HepG2 (cell line): ENCODE results near the gene SELENOS. TPM values are rescaled to one million over a fixed set of nuclear protein-coding genes. Genes with fewer than 3 reads are reported as not detected.
A peak's percentile ranks its signal among the peaks of the same experiment; 100 is the strongest.

Source experiments
- ATM ChIP-seq: fragments of 450-650 bp; IDR thresholded peaks from 2 replicates; pipeline ENCODE4 v1.7.1; 2017; ENCODE audit warnings: mild to moderate bottlenecking, borderline replicate concordance
- PRPF4 ChIP-seq: fragments of 200-400 bp; formaldehyde crosslinking; IDR thresholded peaks from 2 replicates; pipeline ENCODE4 v1.6.1; 2016; ENCODE audit warnings: low read length, low read depth; ENCODE audit not compliant: poor library complexity, severe bottlenecking
- RBAK ChIP-seq: sonication (generic); formaldehyde crosslinking; IDR thresholded peaks from 2 replicates; pipeline ENCODE4 v1.5.1; 2020; ENCODE audit warnings: mild to moderate bottlenecking, missing genetic modification reagents
- ZMYM2 ChIP-seq: sonication (generic); formaldehyde crosslinking; IDR thresholded peaks from 2 replicates; pipeline ENCODE4 v1.8.0; 2022; ENCODE audit warnings: mild to moderate bottlenecking, missing genetic modification reagents
- ZNF180 ChIP-seq: sonication (generic); formaldehyde crosslinking; IDR thresholded peaks from 2 replicates; pipeline ENCODE4 v1.4.0; 2020; ENCODE audit warnings: low read depth, missing genetic modification reagents, borderline replicate concordance
- ZNF333 ChIP-seq: sonication (generic); formaldehyde crosslinking; IDR thresholded peaks from 2 replicates; pipeline ENCODE4 v1.4.0; 2020; ENCODE audit warnings: mild to moderate bottlenecking, missing genetic modification reagents, borderline replicate concordance
- ZNF563 ChIP-seq: sonication (generic); formaldehyde crosslinking; IDR thresholded peaks from 2 replicates; pipeline ENCODE4 v1.8.0; 2022; ENCODE audit warnings: mild to moderate bottlenecking, moderate library complexity, missing genetic modification reagents
- ZNF615 ChIP-seq: sonication (generic); formaldehyde crosslinking; IDR thresholded peaks from 2 replicates; pipeline ENCODE4 v1.5.0; 2020; ENCODE audit warnings: mild to moderate bottlenecking, missing genetic modification reagents, borderline replicate concordance
- ZNF713 ChIP-seq: sonication (generic); formaldehyde crosslinking; IDR thresholded peaks from 2 replicates; pipeline ENCODE4 v1.4.0; 2020; ENCODE audit warnings: mild to moderate bottlenecking, missing genetic modification reagents
- ZNF737 ChIP-seq: sonication (generic); formaldehyde crosslinking; IDR thresholded peaks from 2 replicates; pipeline ENCODE4 v1.5.0; 2020; ENCODE audit warnings: missing genetic modification reagents, mild to moderate bottlenecking, borderline replicate concordance
- polyA plus RNA-seq, 8 experiments: library from polyadenylated mRNA; depleted of rRNA in 3 of 8; stranded (reverse) in 7 of 8; unstranded in 1 of 8; fragments of >200 nt; fragmentation: Illumina TruSeq in 4 of 8; extraction: Trizol in 4 of 8; gene quantifications; 2 replicates each; pipeline versions ENCODE4 v1.2.1 to v1.2.3, GENCODE V29; 2011 to 2016; ENCODE audit warnings: low read depth in 4 of 8, missing spikeins in 1 of 8, mixed read lengths in 1 of 8; ENCODE audit not compliant: insufficient read depth in 1 of 8
- total RNA-seq, 5 experiments: library from RNA; depleted of rRNA; stranded (reverse); fragments of >200 nt; fragmentation: Illumina TruSeq; extraction: Trizol; gene quantifications; 2 replicates each; pipeline ENCODE4 v1.2.3, GENCODE V29; 2016; ENCODE audit warnings: low read depth in 1 of 5
- TF ChIP-seq, protein P1 (sequence below): sonication (generic); formaldehyde crosslinking; IDR thresholded peaks from 2 replicates; pipeline ENCODE4 v1.9.0; 2021; ENCODE audit warnings: missing genetic modification reagents, borderline replicate concordance
- TF ChIP-seq, protein P2 (sequence below): IDR thresholded peaks from 2 replicates; pipeline ENCODE4 v1.6.1; 2012; ENCODE audit warnings: low read length, improper control_type of control experiment
- TF ChIP-seq, protein P3 (sequence below): fragments of 450-650 bp; IDR thresholded peaks from 2 replicates; pipeline ENCODE4 v1.6.1; 2016
- TF ChIP-seq, protein P4 (sequence below): sonication (generic); formaldehyde crosslinking; IDR thresholded peaks from 2 replicates; pipeline ENCODE4 v1.5.0; 2020; ENCODE audit warnings: mild to moderate bottlenecking, missing genetic modification reagents
- TF ChIP-seq, protein P5 (sequence below): sonication (generic); formaldehyde crosslinking; IDR thresholded peaks from 2 replicates; pipeline ENCODE4 v1.4.0; 2020; ENCODE audit warnings: mild to moderate bottlenecking, missing genetic modification reagents

The SELENOS gene
- total and polyA plus RNA-seq, 2 of the 13 experiments (the other 11 are each of a cell fraction or from before 2014, with no cell fraction given) = 63.0 to 66.1 TPM

DNA sequence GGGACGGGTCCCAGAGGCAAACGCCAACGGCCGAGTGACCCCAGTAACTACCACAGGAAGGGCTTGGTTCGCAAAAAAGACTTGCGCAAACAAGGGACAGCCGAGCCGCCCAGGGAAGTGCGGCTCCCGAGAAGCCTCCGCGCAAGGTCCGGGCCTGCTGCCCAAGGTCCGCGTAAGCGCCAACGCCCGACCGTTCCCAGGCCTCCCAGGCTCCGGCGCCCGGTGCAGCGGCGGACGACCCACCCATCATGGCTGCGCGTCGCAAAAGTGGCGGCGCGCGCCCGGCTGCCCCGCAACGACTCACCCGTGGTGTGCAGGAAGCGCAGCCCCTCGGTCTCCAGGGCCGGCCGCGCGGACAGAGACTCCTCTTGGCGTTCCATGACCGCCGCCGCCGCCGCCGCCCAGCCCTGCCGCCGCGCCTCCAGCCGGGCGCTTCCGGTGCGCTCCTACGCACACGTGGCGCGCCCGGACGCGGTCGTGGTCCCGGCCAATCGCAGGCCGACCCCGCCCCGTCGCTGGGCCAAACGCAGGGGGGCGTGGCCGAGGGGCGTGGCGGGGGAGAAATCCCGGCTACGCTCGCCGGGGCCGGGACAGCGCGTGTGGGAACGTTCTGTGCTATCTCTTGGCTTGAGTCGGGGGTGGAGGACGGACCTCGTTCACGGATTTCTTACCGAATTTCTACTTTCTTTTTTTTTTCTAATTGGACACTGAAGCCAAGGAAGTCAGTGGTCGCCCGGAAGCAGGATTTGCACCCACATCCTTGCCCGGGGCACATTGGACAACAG lies at the start of gene SELENOS (continued):
- TF ChIP-seq, protein P1, sequence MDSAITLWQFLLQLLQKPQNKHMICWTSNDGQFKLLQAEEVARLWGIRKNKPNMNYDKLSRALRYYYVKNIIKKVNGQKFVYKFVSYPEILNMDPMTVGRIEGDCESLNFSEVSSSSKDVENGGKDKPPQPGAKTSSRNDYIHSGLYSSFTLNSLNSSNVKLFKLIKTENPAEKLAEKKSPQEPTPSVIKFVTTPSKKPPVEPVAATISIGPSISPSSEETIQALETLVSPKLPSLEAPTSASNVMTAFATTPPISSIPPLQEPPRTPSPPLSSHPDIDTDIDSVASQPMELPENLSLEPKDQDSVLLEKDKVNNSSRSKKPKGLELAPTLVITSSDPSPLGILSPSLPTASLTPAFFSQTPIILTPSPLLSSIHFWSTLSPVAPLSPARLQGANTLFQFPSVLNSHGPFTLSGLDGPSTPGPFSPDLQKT = no peak
- TF ChIP-seq ZNF180 (CRISPR knock-in tag) = no peak
- TF ChIP-seq ZNF333 = no peak
- TF ChIP-seq, protein P2, sequence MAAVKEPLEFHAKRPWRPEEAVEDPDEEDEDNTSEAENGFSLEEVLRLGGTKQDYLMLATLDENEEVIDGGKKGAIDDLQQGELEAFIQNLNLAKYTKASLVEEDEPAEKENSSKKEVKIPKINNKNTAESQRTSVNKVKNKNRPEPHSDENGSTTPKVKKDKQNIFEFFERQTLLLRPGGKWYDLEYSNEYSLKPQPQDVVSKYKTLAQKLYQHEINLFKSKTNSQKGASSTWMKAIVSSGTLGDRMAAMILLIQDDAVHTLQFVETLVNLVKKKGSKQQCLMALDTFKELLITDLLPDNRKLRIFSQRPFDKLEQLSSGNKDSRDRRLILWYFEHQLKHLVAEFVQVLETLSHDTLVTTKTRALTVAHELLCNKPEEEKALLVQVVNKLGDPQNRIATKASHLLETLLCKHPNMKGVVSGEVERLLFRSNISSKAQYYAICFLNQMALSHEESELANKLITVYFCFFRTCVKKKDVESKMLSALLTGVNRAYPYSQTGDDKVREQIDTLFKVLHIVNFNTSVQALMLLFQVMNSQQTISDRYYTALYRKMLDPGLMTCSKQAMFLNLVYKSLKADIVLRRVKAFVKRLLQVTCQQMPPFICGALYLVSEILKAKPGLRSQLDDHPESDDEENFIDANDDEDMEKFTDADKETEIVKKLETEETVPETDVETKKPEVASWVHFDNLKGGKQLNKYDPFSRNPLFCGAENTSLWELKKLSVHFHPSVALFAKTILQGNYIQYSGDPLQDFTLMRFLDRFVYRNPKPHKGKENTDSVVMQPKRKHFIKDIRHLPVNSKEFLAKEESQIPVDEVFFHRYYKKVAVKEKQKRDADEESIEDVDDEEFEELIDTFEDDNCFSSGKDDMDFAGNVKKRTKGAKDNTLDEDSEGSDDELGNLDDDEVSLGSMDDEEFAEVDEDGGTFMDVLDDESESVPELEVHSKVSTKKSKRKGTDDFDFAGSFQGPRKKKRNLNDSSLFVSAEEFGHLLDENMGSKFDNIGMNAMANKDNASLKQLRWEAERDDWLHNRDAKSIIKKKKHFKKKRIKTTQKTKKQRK = no peak
- TF ChIP-seq ZNF615 = no peak
- TF ChIP-seq ZNF563 = peak; percentile 73; the same call in 1 of the 2 replicates
- no peak for TF ChIP-seq PRPF4
- TF ChIP-seq ATM = no peak
- no peak for TF ChIP-seq ZNF737 (CRISPR knock-in tag)
- TF ChIP-seq ZNF713 = 0 out of 2 replicates have a peak, but pooled peaks have one; percentile 63
- TF ChIP-seq, protein P3, sequence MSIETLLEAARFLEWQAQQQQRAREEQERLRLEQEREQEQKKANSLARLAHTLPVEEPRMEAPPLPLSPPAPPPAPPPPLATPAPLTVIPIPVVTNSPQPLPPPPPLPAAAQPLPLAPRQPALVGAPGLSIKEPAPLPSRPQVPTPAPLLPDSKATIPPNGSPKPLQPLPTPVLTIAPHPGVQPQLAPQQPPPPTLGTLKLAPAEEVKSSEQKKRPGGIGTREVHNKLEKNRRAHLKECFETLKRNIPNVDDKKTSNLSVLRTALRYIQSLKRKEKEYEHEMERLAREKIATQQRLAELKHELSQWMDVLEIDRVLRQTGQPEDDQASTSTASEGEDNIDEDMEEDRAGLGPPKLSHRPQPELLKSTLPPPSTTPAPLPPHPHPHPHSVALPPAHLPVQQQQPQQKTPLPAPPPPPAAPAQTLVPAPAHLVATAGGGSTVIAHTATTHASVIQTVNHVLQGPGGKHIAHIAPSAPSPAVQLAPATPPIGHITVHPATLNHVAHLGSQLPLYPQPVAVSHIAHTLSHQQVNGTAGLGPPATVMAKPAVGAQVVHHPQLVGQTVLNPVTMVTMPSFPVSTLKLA = peak; percentile 83
- TF ChIP-seq, protein P4, sequence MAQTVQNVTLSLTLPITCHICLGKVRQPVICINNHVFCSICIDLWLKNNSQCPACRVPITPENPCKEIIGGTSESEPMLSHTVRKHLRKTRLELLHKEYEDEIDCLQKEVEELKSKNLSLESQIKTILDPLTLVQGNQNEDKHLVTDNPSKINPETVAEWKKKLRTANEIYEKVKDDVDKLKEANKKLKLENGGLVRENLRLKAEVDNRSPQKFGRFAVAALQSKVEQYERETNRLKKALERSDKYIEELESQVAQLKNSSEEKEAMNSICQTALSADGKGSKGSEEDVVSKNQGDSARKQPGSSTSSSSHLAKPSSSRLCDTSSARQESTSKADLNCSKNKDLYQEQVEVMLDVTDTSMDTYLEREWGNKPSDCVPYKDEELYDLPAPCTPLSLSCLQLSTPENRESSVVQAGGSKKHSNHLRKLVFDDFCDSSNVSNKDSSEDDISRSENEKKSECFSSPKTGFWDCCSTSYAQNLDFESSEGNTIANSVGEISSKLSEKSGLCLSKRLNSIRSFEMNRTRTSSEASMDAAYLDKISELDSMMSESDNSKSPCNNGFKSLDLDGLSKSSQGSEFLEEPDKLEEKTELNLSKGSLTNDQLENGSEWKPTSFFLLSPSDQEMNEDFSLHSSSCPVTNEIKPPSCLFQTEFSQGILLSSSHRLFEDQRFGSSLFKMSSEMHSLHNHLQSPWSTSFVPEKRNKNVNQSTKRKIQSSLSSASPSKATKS (CRISPR knock-in tag) = no peak
- no peak for TF ChIP-seq RBAK (CRISPR knock-in tag)
- no peak for TF ChIP-seq ZMYM2 (CRISPR knock-in tag)
- TF ChIP-seq, protein P5, sequence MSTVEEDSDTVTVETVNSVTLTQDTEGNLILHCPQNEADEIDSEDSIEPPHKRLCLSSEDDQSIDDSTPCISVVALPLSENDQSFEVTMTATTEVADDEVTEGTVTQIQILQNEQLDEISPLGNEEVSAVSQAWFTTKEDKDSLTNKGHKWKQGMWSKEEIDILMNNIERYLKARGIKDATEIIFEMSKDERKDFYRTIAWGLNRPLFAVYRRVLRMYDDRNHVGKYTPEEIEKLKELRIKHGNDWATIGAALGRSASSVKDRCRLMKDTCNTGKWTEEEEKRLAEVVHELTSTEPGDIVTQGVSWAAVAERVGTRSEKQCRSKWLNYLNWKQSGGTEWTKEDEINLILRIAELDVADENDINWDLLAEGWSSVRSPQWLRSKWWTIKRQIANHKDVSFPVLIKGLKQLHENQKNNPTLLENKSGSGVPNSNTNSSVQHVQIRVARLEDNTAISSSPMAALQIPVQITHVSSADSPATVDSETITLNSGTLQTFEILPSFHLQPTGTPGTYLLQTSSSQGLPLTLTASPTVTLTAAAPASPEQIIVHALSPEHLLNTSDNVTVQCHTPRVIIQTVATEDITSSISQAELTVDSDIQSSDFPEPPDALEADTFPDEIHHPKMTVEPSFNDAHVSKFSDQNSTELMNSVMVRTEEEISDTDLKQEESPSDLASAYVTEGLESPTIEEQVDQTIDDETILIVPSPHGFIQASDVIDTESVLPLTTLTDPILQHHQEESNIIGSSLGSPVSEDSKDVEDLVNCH = no peak
